KMS-11 (cell line): ENCODE measurements around the gene RTN4RL1.

ENCODE experiments used
- H2AFZ ChIP-seq: fragments of 200-600 bp; sonication (generic); 2 replicates; pipeline ENCODE4 v1.6.1; 2016; ENCODE audit warnings: antibody characterized with exemption, mixed run types, low read depth
- H3K27ac ChIP-seq: fragments of 200-600 bp; sonication (generic); 2 replicates; pipeline ENCODE4 v1.6.1; 2016; ENCODE audit warnings: mild to moderate bottlenecking, mixed run types
- H3K27me3 ChIP-seq: fragments of 200-600 bp; sonication (generic); 2 replicates; pipeline ENCODE4 v1.6.1; 2017; ENCODE audit warnings: mild to moderate bottlenecking, low read depth, mixed run types, moderate library complexity; ENCODE audit not compliant: insufficient read depth
- H3K36me3 ChIP-seq: fragments of 200-600 bp; sonication (generic); 2 replicates; pipeline ENCODE4 v1.6.1; 2017; ENCODE audit warnings: mild to moderate bottlenecking, mixed run types; ENCODE audit not compliant: insufficient read depth
- H3K4me1 ChIP-seq: fragments of 200-600 bp; sonication (generic); 2 replicates; pipeline ENCODE4 v1.6.1; 2016; ENCODE audit warnings: mild to moderate bottlenecking, low read depth, mixed run types; ENCODE audit not compliant: poor library complexity, severe bottlenecking
- H3K4me2 ChIP-seq: fragments of 200-600 bp; sonication (generic); 2 replicates; pipeline ENCODE4 v1.7.0; 2016; ENCODE audit warnings: mild to moderate bottlenecking, mixed run types
- H3K4me3 ChIP-seq: fragments of 200-600 bp; sonication (generic); IDR thresholded peaks from 2 replicates; pipeline ENCODE4 v1.6.1; 2017; ENCODE audit warnings: low read depth, low read length, mixed read lengths; ENCODE audit not compliant: insufficient read depth
- H3K79me2 ChIP-seq: fragments of 200-600 bp; sonication (generic); 2 replicates; pipeline ENCODE4 v1.6.1; 2016; ENCODE audit warnings: low read depth, mixed run types; ENCODE audit not compliant: insufficient read depth
- H3K9ac ChIP-seq: fragments of 200-600 bp; sonication (generic); 2 replicates; pipeline ENCODE4 v1.6.1; 2016; ENCODE audit warnings: mild to moderate bottlenecking, mixed run types
- H4K20me1 ChIP-seq: fragments of 200-600 bp; sonication (generic); 2 replicates; pipeline ENCODE4 v1.6.1; 2016; ENCODE audit warnings: mild to moderate bottlenecking, mixed run types; ENCODE audit not compliant: insufficient read depth
- CTCF ChIP-seq: fragments of 200-600 bp; sonication (generic); conservative IDR thresholded peaks from 2 replicates; pipeline ENCODE4 v1.6.1; 2017; ENCODE audit warnings: low read depth, mild to moderate bottlenecking, antibody characterized with exemption, low read length, moderate library complexity, mixed read lengths

Gene RTN4RL1

GRCh38 chr17:2060681-2061440 lies 35.7 kb upstream of the RTN4RL1 start:
- Histone ChIP-seq H3K4me3 (no peak overlapping the region), H3K79me2 (no peaks in the 10 kb centered on the region), H2AFZ (no peak overlapping the region), H3K27me3 (no peaks in the 10 kb centered on the region), H4K20me1 (no peaks in the 10 kb centered on the region), H3K4me1 (no peaks in the 10 kb centered on the region), H3K36me3 (no peaks in the 10 kb centered on the region), H3K27ac (no peak overlapping the region), H3K4me2 (no peak overlapping the region), H3K9ac (no peak overlapping the region)
- no peak for TF ChIP-seq CTCF

- Histone ChIP-seq H2AFZ (no peak overlapping the region), H3K9ac (no peak overlapping the region), H3K4me3 (no peak overlapping the region), H4K20me1 (no peaks in the 10 kb centered on the region), H3K79me2 (no peaks in the 10 kb centered on the region), H3K36me3 (no peaks in the 10 kb centered on the region), H3K4me1 (no peaks in the 10 kb centered on the region), H3K27me3 (no peaks in the 10 kb centered on the region), H3K4me2 (no peak overlapping the region), H3K27ac (no peak overlapping the region)
- TF ChIP-seq CTCF, result no peak
These were observed 35.2 kb upstream of the RTN4RL1 start for GRCh38 chr17:2060385-2060658.

- Histone ChIP-seq H3K9ac (no peak overlapping the region), H3K4me2 (no peak overlapping the region), H4K20me1 (no peaks in the 10 kb centered on the region), H3K27me3 (no peaks in the 10 kb centered on the region), H3K27ac (no peak overlapping the region), H3K79me2 (no peaks in the 10 kb centered on the region), H2AFZ (no peak overlapping the region), H3K36me3 (no peaks in the 10 kb centered on the region), H3K4me1 (no peaks in the 10 kb centered on the region), H3K4me3 (no peak overlapping the region)
- no peak for TF ChIP-seq CTCF
These were observed 34.6 kb upstream of the RTN4RL1 start for GRCh38 chr17:2059547-2060384.

- no peak overlapping the region for H2AFZ ChIP-seq
- no peak overlapping the region for H3K4me3 ChIP-seq
- H3K79me2 ChIP-seq, result no peaks in the 10 kb centered on the region
- H3K4me1 ChIP-seq, result no peaks in the 10 kb centered on the region
- H3K9ac ChIP-seq, result no peak overlapping the region
- no peaks in the 10 kb centered on the region for H4K20me1 ChIP-seq
- H3K4me2 ChIP-seq, result no peak overlapping the region
- no peaks in the 10 kb centered on the region for H3K36me3 ChIP-seq
- TF ChIP-seq CTCF, result no peak
- H3K27ac ChIP-seq, result no peak overlapping the region
- no peaks in the 10 kb centered on the region for H3K27me3 ChIP-seq
These were observed 33.7 kb upstream of the RTN4RL1 start for GRCh38 chr17:2058586-2059546.
